K562 (cell line): ENCODE data around the gene CCSER1. TPM values are rescaled to one million over a fixed set of nuclear protein-coding genes. Genes with fewer than 3 reads are reported as not detected.

ENCODE experiments used
- ATAC-seq: fragments of 200-7000 bp; cut with Tn5 transposase; 3 replicates; pipeline ENCODE4 v1.9.1; 2020; ENCODE audit warnings: moderate library complexity
- BruUV-seq: library from RNA; stranded (reverse); fragments of 400-500 nt; replicated peaks from 2 replicates; lab custom pipeline; 2021; lab: Mats Ljungman, UMichigan
- CTCF ChIA-PET: fragments of 300-600 bp; formaldehyde crosslinking; extraction: SDS; loops from one replicate; lab custom pipeline; 2021; ENCODE audit warnings: low intra/inter-chr PET ratio; lab: Yijun Ruan, JAX
- POLR2A ChIA-PET: fragments of 300-600, 350-650 bp; sonication (Branson Sonifier 250); formaldehyde crosslinking; extraction: SDS; loops from one replicate; lab custom pipeline; 2021; ENCODE audit warnings: antibody characterized with exemption, inconsistent platforms; lab: Yijun Ruan, JAX
- DNase-seq, 4 experiments: peaks; one replicate each; pipeline versions ENCODE4 v3.0.0 to v3.0.0-alpha.2; 2011 to 2018; ENCODE audit warnings: low spot score in 3 of 4, mixed read lengths in 3 of 4; ENCODE audit errors: extremely low read depth in 1 of 4
- FAIRE-seq: peaks from 2 replicates; lab custom pipeline; 2011; peaks lifted over from hg19 to GRCh38; lab: Jason Lieb, UNC
- H2AFZ ChIP-seq: 2 replicates; pipeline ENCODE4 v1.6.0; 2011; ENCODE audit warnings: low read depth, low read length, control low read depth, inconsistent platforms
- H3K27ac ChIP-seq: fragments of 200-600 bp; 3 replicates; pipeline ENCODE4 v1.8.0; 2011; ENCODE audit warnings: low read depth, mild to moderate bottlenecking, control low read depth, inconsistent platforms, low read length, moderate library complexity, mixed read lengths; ENCODE audit errors: extremely low read depth
- H3K27me3 ChIP-seq, 2 experiments: fragments of 300-600 bp in 1 of 2; 2 replicates in 1 of 2; 3 replicates in 1 of 2; pipeline versions ENCODE4 v1.6.0 to v1.8.0; 2011; ENCODE audit warnings: inconsistent platforms in 2 of 2, low read length in 2 of 2, mild to moderate bottlenecking in 1 of 2, mixed read lengths in 1 of 2, moderate library complexity in 1 of 2; ENCODE audit not compliant: control insufficient read depth in 2 of 2, insufficient read depth in 2 of 2
- H3K36me3 ChIP-seq: fragments of 300-600 bp; 3 replicates; pipeline ENCODE4 v1.8.0; 2011; ENCODE audit warnings: mild to moderate bottlenecking, low read length, inconsistent platforms; ENCODE audit not compliant: control insufficient read depth, insufficient read depth
- H3K4me1 ChIP-seq, 2 experiments: fragments of 200-600 bp in 1 of 2; replicated peaks in 1 of 2; 2 replicates in 1 of 2; 3 replicates in 1 of 2; pipeline versions ENCODE4 v1.5.1 to v1.8.0; 2011; ENCODE audit warnings: inconsistent platforms in 2 of 2, low read length in 2 of 2, mild to moderate bottlenecking in 1 of 2, mixed read lengths in 1 of 2, moderate library complexity in 1 of 2; ENCODE audit not compliant: control insufficient read depth in 2 of 2, insufficient read depth in 2 of 2
- H3K4me2 ChIP-seq: 2 replicates; pipeline ENCODE4 v1.6.1; 2011; ENCODE audit warnings: low read length, control low read depth, inconsistent platforms, mixed read lengths; ENCODE audit not compliant: insufficient read depth
- H3K4me3 ChIP-seq: fragments of 200-600 bp; sonication (generic), shearing (Covaris generic); 2 replicates; pipeline ENCODE4 v1.5.1; 2016; ENCODE audit warnings: control low read depth, inconsistent platforms
- H3K79me2 ChIP-seq: fragments of 200-600 bp; 3 replicates; pipeline ENCODE4 v1.8.0; 2011; ENCODE audit warnings: low read length, inconsistent platforms; ENCODE audit not compliant: control insufficient read depth, insufficient read depth
- H3K9ac ChIP-seq, 2 experiments: 2 replicates each; pipeline versions ENCODE4 v1.6.0 to v1.6.1; 2011; ENCODE audit warnings: low read depth in 2 of 2, low read length in 2 of 2, control low read depth in 1 of 2, inconsistent platforms in 1 of 2, mild to moderate bottlenecking in 1 of 2, mixed read lengths in 1 of 2; ENCODE audit not compliant: insufficient read depth in 1 of 2
- H3K9me1 ChIP-seq: one replicate; pipeline ENCODE4 v1.6.0; 2011; ENCODE audit warnings: inconsistent platforms, mild to moderate bottlenecking, low read length, moderate library complexity; ENCODE audit not compliant: control insufficient read depth, insufficient read depth
- H3K9me3 ChIP-seq: replicated peaks from 2 replicates; pipeline ENCODE4 v1.5.1; 2011; ENCODE audit warnings: low read depth, low read length, inconsistent platforms; ENCODE audit not compliant: control insufficient read depth, insufficient read depth
- H4K20me1 ChIP-seq: replicated peaks from 2 replicates; pipeline ENCODE4 v1.6.1; 2011; ENCODE audit warnings: low read length, inconsistent platforms, mixed read lengths; ENCODE audit not compliant: control insufficient read depth, insufficient read depth
- CC2D1A ChIP-seq: fragments of 450-650 bp; IDR thresholded peaks from 2 replicates; pipeline ENCODE4 v1.6.1; 2017; ENCODE audit warnings: mild to moderate bottlenecking
- HMG20B ChIP-seq: fragments of 250-450 bp; sonication (Bioruptor Pico); IDR thresholded peaks from 2 replicates; pipeline ENCODE4 v1.5.0; 2021; ENCODE audit warnings: mild to moderate bottlenecking
- NFE2 ChIP-seq: IDR thresholded peaks from 2 replicates; pipeline ENCODE4 v1.6.1; 2014; ENCODE audit warnings: antibody characterized with exemption, low read depth
- NR2C2 ChIP-seq, 2 experiments: fragments of 200-800 bp in 1 of 2; sonication (Bioruptor generic) in 1 of 2; sonication (generic) in 1 of 2; formaldehyde crosslinking in 1 of 2; IDR thresholded peaks; 2 replicates each; pipeline versions ENCODE4 v1.6.1 to v1.8.0; 2016 to 2022; ENCODE audit warnings: mild to moderate bottlenecking in 1 of 2, missing compliant biosample characterization in 1 of 2, missing genetic modification characterization in 1 of 2, missing genetic modification reagents in 1 of 2
- RHOXF2B ChIP-seq: fragments of 250-450 bp; sonication (Bioruptor Pico); conservative IDR thresholded peaks from 2 replicates; pipeline ENCODE4 v1.5.1; 2021
- SIN3B ChIP-seq: fragments of 450-650 bp; IDR thresholded peaks from 2 replicates; pipeline ENCODE4 v1.6.1; 2017; ENCODE audit warnings: low read depth, mild to moderate bottlenecking, moderate library complexity
- SP2 ChIP-seq: IDR thresholded peaks from 2 replicates; pipeline ENCODE4 v1.6.1; 2011; ENCODE audit warnings: mild to moderate bottlenecking, low read depth, low read length, moderate library complexity; ENCODE audit not compliant: poor library complexity, severe bottlenecking; ENCODE audit errors: extremely low read depth
- ZNF197 ChIP-seq: fragments of 200-800 bp; sonication (Bioruptor generic); IDR thresholded peaks from 2 replicates; pipeline ENCODE4 v1.6.1; 2016; ENCODE audit warnings: low read depth, missing genetic modification characterization, missing compliant biosample characterization
- ZNF232 ChIP-seq: sonication (generic); formaldehyde crosslinking; IDR thresholded peaks from 2 replicates; pipeline ENCODE4 v1.8.0; 2022; ENCODE audit warnings: mild to moderate bottlenecking, missing genetic modification reagents
- ZNF316 ChIP-seq: fragments of 450-650 bp; IDR thresholded peaks from 2 replicates; pipeline ENCODE4 v1.6.1; 2016
- ZNF347 ChIP-seq: fragments of 450-650 bp; formaldehyde crosslinking; IDR thresholded peaks from 2 replicates; pipeline ENCODE4 v1.4.0; 2020; ENCODE audit warnings: low read depth, mild to moderate bottlenecking, moderate library complexity
- ZNF41 ChIP-seq: fragments of 250-450 bp; sonication (Bioruptor Pico); conservative IDR thresholded peaks from 2 replicates; pipeline ENCODE4 v1.4.0; 2020; ENCODE audit warnings: mild to moderate bottlenecking
- ZNF589 ChIP-seq: fragments of 200-800 bp; sonication (Bioruptor generic); IDR thresholded peaks from 2 replicates; pipeline ENCODE4 v1.6.1; 2016; ENCODE audit warnings: low read depth, missing genetic modification characterization, missing compliant biosample characterization
- WGBS: fragments of 100-300 bp; shearing (Covaris generic); methylation state at CpG from one replicate; pipeline ENCODE4 v1.1.6; 2016; ENCODE audit warnings: low coverage, mixed read lengths; ENCODE audit not compliant: insufficient coverage; ENCODE audit errors: missing lambda C conversion rate; 5-methylcytosine and 5-hydroxymethylcytosine counted together
- in situ Hi-C: fragments of 300-500 bp; cut with MboI; formaldehyde crosslinking; loops from 4 replicates; pipeline ENCODE4 v1.15.0; 2018; ENCODE audit warnings: inconsistent platforms, mixed read lengths
- intact Hi-C: fragments of 100-400 bp; cut with micrococcal nuclease; formaldehyde crosslinking; loops from 2 replicates; pipeline ENCODE4 v1.14.2; 2022
- polyA plus RNA-seq, 8 experiments: library from polyadenylated mRNA; depleted of rRNA in 4 of 8; stranded (reverse) in 5 of 8; unstranded in 3 of 8; fragments of >200 nt; fragmentation: Nextera tagmentation in 2 of 8; fragmentation: Illumina TruSeq in 1 of 8; extraction: Ambion mirVana in 2 of 8; extraction: Trizol in 1 of 8; gene quantifications; 2 replicates each; pipeline versions ENCODE4 v1.2.1 to v1.2.3, GENCODE V29; 2011 to 2014; ENCODE audit warnings: inconsistent platforms in 1 of 8, missing spikeins in 1 of 8
- total RNA-seq, 7 experiments: library from RNA; depleted of rRNA in 6 of 7; stranded (reverse); fragments of >200 nt in 6 of 7; fragmentation: Illumina TruSeq in 2 of 7; extraction: Trizol in 2 of 7; gene quantifications; 2 replicates each; pipeline versions ENCODE4 v1.2.1 to v1.2.3, GENCODE V29; 2011 to 2021; ENCODE audit warnings: low replicate concordance in 1 of 7
- TF ChIP-seq, protein P1 (sequence below): fragments of 450-650 bp; IDR thresholded peaks from one replicate; pipeline ENCODE4 v1.6.1; 2018; ENCODE audit warnings: mild to moderate bottlenecking, moderate library complexity; ENCODE audit not compliant: partially characterized antibody
- TF ChIP-seq, protein P2 (sequence below): fragments of 450-650 bp; formaldehyde crosslinking; IDR thresholded peaks from 2 replicates; pipeline ENCODE4 v1.4.0; 2020; ENCODE audit warnings: mild to moderate bottlenecking, moderate library complexity
- TF ChIP-seq, protein P3 (sequence below): fragments of 250-450 bp; sonication (Bioruptor Pico); IDR thresholded peaks from 2 replicates; pipeline ENCODE4 v1.5.0; 2021
- TF ChIP-seq, protein P4 (sequence below): sonication (generic); formaldehyde crosslinking; IDR thresholded peaks from 2 replicates; pipeline ENCODE4 v1.8.1; 2023; ENCODE audit warnings: mild to moderate bottlenecking, missing genetic modification reagents

CCSER1 gene
- total and polyA plus RNA-seq, 9 of the 15 experiments (the other 6 are each of a cell fraction or from before 2014, with no cell fraction given): not detected

GRCh38 chr4:91032725-91033445 lies 905.7 kb downstream of the CCSER1 start:
- in situ Hi-C loops: no loop called here
- Histone ChIP-seq H3K4me1 (no peaks in the 10 kb centered on the region), H3K27me3 (no peaks in the 10 kb centered on the region), H3K27ac (no peak overlapping the region), H3K79me2 (no peaks in the 10 kb centered on the region), H3K9me1 (no peaks in the 10 kb centered on the region), H3K4me2 (no peak overlapping the region), H3K9ac (no peak overlapping the region), H3K9me3 (no peaks in the 10 kb centered on the region), H3K36me3 (no peaks in the 10 kb centered on the region), H4K20me1 (no peaks in the 10 kb centered on the region), H2AFZ (no peak overlapping the region), H3K4me3 (no peak overlapping the region)
- ChIA-PET CTCF (no interaction called here), POLR2A (no interaction called here)
- no peak for DNase-seq
- FAIRE-seq: no peak
- BruUV-seq: no TSS peak
- 1% methylated on average over 4 of the region's 4 CpGs for WGBS
- intact Hi-C loops: no loop called here
- ATAC-seq: no peak
- TF ChIP-seq ZNF316 (no peak), NR2C2 (CRISPR knock-in tag; IDR thresholded peaks at IDR 0.05) (no peak), NR2C2 (tag; IDR thresholded peaks at IDR 0.05) (no peak), SIN3B (no peak), CC2D1A (no peak), ZNF232 (CRISPR knock-in tag) (no peak), HMG20B (no peak), NFE2 (no peak), ZNF197 (CRISPR knock-in tag) (no peak), ZNF347 (no peak), SP2 (no peak), ZNF41 (CRISPR knock-in tag) (no peak), ZNF589 (CRISPR knock-in tag) (no peak), RHOXF2B (CRISPR knock-in tag) (no peak)
- TF ChIP-seq, protein P1, sequence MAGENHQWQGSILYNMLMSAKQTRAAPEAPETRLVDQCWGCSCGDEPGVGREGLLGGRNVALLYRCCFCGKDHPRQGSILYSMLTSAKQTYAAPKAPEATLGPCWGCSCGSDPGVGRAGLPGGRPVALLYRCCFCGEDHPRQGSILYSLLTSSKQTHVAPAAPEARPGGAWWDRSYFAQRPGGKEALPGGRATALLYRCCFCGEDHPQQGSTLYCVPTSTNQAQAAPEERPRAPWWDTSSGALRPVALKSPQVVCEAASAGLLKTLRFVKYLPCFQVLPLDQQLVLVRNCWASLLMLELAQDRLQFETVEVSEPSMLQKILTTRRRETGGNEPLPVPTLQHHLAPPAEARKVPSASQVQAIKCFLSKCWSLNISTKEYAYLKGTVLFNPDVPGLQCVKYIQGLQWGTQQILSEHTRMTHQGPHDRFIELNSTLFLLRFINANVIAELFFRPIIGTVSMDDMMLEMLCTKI: no peak
- TF ChIP-seq, protein P2, sequence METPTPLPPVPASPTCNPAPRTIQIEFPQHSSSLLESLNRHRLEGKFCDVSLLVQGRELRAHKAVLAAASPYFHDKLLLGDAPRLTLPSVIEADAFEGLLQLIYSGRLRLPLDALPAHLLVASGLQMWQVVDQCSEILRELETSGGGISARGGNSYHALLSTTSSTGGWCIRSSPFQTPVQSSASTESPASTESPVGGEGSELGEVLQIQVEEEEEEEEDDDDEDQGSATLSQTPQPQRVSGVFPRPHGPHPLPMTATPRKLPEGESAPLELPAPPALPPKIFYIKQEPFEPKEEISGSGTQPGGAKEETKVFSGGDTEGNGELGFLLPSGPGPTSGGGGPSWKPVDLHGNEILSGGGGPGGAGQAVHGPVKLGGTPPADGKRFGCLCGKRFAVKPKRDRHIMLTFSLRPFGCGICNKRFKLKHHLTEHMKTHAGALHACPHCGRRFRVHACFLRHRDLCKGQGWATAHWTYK: no peak
- TF ChIP-seq, protein P3, sequence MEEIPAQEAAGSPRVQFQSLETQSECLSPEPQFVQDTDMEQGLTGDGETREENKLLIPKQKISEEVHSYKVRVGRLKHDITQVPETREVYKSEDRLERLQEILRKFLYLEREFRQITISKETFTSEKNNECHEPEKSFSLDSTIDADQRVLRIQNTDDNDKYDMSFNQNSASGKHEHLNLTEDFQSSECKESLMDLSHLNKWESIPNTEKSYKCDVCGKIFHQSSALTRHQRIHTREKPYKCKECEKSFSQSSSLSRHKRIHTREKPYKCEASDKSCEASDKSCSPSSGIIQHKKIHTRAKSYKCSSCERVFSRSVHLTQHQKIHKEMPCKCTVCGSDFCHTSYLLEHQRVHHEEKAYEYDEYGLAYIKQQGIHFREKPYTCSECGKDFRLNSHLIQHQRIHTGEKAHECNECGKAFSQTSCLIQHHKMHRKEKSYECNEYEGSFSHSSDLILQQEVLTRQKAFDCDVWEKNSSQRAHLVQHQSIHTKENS (CRISPR knock-in tag): no peak
- TF ChIP-seq, protein P4, sequence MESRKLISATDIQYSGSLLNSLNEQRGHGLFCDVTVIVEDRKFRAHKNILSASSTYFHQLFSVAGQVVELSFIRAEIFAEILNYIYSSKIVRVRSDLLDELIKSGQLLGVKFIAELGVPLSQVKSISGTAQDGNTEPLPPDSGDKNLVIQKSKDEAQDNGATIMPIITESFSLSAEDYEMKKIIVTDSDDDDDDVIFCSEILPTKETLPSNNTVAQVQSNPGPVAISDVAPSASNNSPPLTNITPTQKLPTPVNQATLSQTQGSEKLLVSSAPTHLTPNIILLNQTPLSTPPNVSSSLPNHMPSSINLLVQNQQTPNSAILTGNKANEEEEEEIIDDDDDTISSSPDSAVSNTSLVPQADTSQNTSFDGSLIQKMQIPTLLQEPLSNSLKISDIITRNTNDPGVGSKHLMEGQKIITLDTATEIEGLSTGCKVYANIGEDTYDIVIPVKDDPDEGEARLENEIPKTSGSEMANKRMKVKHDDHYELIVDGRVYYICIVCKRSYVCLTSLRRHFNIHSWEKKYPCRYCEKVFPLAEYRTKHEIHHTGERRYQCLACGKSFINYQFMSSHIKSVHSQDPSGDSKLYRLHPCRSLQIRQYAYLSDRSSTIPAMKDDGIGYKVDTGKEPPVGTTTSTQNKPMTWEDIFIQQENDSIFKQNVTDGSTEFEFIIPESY (CRISPR knock-in tag): no peak
